Measurements from ENCODE around the gene PSAPL1. TPM values are rescaled to one million over a fixed set of nuclear protein-coding genes. Genes with fewer than 3 reads are reported as not detected.

Gene PSAPL1
- total RNA-seq, 1 donor from 2014 or later = not detected

DNA sequence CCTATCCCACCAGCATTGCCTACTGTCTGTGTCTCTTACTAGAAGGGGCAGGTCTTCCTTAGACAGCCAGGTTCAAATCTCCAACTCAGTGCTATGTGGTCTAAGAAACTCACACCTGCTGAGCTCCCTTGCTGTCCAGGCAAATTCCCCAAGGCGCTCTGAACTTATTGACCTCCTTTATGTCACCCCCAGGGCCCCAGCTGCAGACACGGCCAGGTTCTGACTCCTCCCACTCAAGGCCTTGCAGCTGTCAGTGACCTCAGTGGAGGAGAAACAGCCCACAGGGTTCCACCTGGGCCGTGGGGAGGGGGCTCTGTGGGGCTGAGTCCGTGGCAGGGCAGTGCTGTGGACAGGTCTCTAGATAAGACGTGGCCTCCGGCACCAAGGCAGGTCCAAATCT lies 42.1 kb upstream of the PSAPL1 start:
- Mint-ChIP-seq H3K27ac (ENCODE audit: unreplicated experiment) (no peak overlapping the region), H3K36me3 (ENCODE audit: low read depth, unreplicated experiment) (no peaks in the 10 kb centered on the region), H3K9me3 (ENCODE audit: unreplicated experiment) (no peaks in the 10 kb centered on the region), H3K27me3 (ENCODE audit: unreplicated experiment) (peaks cover 5% of the 10 kb centered on the region), H3K4me1 (ENCODE audit: unreplicated experiment) (no peaks in the 10 kb centered on the region), H3K4me3 (ENCODE audit: unreplicated experiment) (no peak overlapping the region)
- DNase-seq (ENCODE audit: low spot score) = no peak
- no peak for TF ChIP-seq CTCF (IDR thresholded peaks at IDR 0.05; ENCODE audit: unreplicated experiment)

DNA sequence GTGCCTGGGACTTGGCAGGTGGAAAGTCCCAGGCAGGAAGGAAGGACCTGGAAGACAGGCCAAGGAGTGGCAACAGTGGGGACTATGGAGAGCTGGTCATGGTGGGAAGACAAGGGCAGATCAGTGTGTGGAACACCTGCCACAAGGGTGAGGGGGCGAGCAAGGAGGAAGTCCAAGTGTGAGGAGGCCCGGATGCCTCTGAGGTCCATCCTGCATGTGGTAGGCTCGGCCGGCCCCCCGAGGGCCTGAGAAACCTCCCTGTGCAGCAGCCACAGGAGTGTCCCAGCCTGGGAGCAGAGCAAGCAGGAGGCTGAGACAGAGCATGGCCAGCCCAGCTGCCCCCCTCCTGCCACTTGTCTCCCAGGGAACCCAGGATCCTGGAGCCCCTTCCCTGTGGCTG lies 40.5 kb upstream of the PSAPL1 start:
- Mint-ChIP-seq H3K4me3 (ENCODE audit: unreplicated experiment) (no peak overlapping the region), H3K9me3 (ENCODE audit: unreplicated experiment) (no peaks in the 10 kb centered on the region), H3K36me3 (ENCODE audit: low read depth, unreplicated experiment) (no peaks in the 10 kb centered on the region), H3K27me3 (ENCODE audit: unreplicated experiment) (peaks cover 5% of the 10 kb centered on the region), H3K4me1 (ENCODE audit: unreplicated experiment) (no peaks in the 10 kb centered on the region), H3K27ac (ENCODE audit: unreplicated experiment) (no peak overlapping the region)
- no peak for TF ChIP-seq CTCF (IDR thresholded peaks at IDR 0.05; ENCODE audit: unreplicated experiment)
- DNase-seq (ENCODE audit: low spot score) = no peak

- no peaks in the 10 kb centered on the region for H3K4me1 Mint-ChIP-seq (ENCODE audit: unreplicated experiment)
- H3K9me3 Mint-ChIP-seq (ENCODE audit: unreplicated experiment) = no peaks in the 10 kb centered on the region
- no peak overlapping the region for H3K27ac Mint-ChIP-seq (ENCODE audit: unreplicated experiment)
- DNase-seq (ENCODE audit: low spot score) = no peak
- no peaks in the 10 kb centered on the region for H3K36me3 Mint-ChIP-seq (ENCODE audit: low read depth, unreplicated experiment)
- TF ChIP-seq CTCF (IDR thresholded peaks at IDR 0.05; ENCODE audit: unreplicated experiment) = no peak
- H3K4me3 Mint-ChIP-seq (ENCODE audit: unreplicated experiment) = no peak overlapping the region
- peaks cover 5% of the 10 kb centered on the region for H3K27me3 Mint-ChIP-seq (ENCODE audit: unreplicated experiment)
These were observed 39.6 kb upstream of the PSAPL1 start for GRCh38 chr4:7474320-7474719.

DNA sequence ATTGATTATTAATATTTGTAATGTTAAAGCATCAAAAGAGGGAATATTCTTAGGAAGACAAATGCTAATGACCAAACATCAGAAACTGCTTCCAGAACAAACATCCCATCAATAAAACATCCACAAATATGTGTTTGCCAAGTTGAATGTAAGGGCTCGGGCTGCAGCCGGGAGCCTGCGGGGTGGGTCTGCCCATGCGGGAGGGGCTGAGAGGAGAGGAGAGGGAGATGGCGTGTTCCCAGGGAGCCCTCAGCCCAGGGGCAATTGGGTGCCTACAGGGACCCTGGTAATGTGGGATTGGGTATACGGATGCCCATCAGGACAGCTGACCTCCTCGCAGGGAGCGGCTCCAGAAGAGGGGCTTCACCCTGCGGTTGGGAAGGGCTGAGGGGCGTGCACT lies 38.4 kb upstream of the PSAPL1 start:
- H3K36me3 Mint-ChIP-seq (ENCODE audit: low read depth, unreplicated experiment) = no peaks in the 10 kb centered on the region
- no peak for TF ChIP-seq CTCF (IDR thresholded peaks at IDR 0.05; ENCODE audit: unreplicated experiment)
- H3K27ac Mint-ChIP-seq (ENCODE audit: unreplicated experiment) = no peak overlapping the region

DNA sequence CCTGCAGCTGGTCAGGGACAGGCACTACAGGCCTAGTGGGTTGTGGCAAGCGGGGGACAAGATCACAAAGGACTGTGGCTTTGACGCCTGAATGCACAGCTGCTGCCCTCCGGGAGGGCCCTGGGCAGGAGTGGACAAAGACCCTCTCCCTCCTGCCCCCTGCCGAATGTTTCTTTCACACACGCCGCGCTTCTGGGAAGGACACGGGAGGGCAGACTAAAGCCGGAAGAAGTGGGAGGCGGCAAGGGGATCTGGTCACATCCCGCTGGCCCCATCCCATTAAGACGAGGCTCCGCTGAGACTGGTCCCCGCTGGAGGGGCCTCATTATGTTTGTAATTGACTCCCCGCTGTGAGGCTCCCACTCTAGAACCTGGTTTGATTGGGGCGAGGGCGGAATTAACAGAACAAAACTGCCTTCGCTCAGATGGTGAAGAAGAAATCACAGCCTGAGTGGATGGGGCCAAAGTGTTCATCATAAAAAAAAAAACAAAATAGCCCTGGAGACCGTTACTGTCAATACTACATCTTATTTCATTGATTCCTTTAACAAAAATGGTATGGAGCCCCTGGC lies 37.8 kb upstream of the PSAPL1 start:
- Mint-ChIP-seq H3K9me3 (ENCODE audit: unreplicated experiment) (no peaks in the 10 kb centered on the region), H3K4me3 (ENCODE audit: unreplicated experiment) (no peak overlapping the region), H3K36me3 (ENCODE audit: low read depth, unreplicated experiment) (no peaks in the 10 kb centered on the region), H3K27me3 (ENCODE audit: unreplicated experiment) (peaks cover 3% of the 10 kb centered on the region), H3K27ac (ENCODE audit: unreplicated experiment) (no peak overlapping the region), H3K4me1 (ENCODE audit: unreplicated experiment) (no peaks in the 10 kb centered on the region)
- no peak for DNase-seq (ENCODE audit: low spot score)
- no peak for TF ChIP-seq CTCF (IDR thresholded peaks at IDR 0.05; ENCODE audit: unreplicated experiment)

More for the DNA sequence above, 38.4 kb upstream of the PSAPL1 start:
- H3K9me3 Mint-ChIP-seq (ENCODE audit: unreplicated experiment) = no peaks in the 10 kb centered on the region
- no peaks in the 10 kb centered on the region for H3K4me1 Mint-ChIP-seq (ENCODE audit: unreplicated experiment)
- no peak for DNase-seq (ENCODE audit: low spot score)
- H3K4me3 Mint-ChIP-seq (ENCODE audit: unreplicated experiment) = no peak overlapping the region
- H3K27me3 Mint-ChIP-seq (ENCODE audit: unreplicated experiment) = peaks cover 3% of the 10 kb centered on the region

All from endothelial cell (in vitro differentiated cells).